Measurements from ENCODE around the gene CARS1.

CARS1 gene

DNA sequence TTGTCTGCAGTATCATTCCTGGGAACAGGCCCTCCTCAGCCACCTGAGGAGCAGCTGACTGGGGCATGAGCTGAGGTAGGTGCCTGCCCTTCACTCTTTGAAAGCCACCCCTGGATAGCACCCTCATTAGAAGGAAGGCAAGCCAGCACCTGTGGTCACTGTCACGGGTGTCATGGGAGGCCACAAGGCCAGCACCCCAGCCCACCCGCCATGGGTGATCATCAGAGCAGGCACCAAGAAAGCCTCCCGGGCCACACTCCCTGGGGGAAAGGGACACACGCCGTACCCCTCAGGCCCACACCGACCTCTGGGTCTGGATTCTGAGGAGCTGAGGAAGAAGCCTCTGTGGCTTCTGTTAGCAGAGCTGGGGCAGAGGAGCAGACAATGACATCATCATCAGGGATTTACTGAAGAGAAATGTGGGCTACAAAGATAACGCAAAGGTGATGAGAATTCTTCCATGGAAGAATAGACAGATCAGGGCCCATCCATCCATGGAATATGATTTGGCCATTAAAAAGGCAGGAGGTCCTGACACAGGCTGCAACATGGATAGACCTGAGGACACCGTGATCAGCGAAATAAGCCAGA, 48.4 kb downstream of the CARS1 start:
- DNase-seq (ENCODE audit: low read depth) = no peak

DNA sequence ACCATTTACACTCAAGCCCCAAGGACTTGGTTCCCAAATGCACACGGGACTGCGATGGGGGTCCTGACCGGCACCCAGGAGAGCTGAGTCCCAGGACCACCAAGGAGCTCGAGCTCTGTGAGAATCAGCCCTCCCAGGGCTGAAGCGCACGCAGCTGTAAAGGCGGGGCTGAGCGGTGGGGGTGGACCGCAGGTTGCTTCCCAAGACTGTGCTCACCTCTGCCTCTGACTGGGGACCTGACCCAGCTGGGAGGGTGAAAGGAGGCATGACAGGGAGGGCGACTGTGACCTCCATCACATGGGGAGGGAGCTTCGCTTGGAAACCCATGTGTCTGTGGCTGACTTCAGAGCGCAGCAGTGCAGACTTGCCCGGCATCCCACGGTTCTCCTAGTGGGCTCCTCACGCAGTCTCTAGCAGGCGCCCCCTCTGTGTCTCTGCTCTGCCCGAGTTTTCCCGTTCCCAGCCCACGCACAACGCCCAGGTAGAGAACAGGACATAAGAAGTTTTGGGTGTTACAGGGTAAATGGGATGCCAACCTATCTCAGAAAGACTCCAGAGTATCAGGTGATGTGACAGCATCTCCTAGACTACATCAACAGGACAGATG, 49.7 kb downstream of the CARS1 start:
- no peak for DNase-seq (ENCODE audit: low read depth)

DNA sequence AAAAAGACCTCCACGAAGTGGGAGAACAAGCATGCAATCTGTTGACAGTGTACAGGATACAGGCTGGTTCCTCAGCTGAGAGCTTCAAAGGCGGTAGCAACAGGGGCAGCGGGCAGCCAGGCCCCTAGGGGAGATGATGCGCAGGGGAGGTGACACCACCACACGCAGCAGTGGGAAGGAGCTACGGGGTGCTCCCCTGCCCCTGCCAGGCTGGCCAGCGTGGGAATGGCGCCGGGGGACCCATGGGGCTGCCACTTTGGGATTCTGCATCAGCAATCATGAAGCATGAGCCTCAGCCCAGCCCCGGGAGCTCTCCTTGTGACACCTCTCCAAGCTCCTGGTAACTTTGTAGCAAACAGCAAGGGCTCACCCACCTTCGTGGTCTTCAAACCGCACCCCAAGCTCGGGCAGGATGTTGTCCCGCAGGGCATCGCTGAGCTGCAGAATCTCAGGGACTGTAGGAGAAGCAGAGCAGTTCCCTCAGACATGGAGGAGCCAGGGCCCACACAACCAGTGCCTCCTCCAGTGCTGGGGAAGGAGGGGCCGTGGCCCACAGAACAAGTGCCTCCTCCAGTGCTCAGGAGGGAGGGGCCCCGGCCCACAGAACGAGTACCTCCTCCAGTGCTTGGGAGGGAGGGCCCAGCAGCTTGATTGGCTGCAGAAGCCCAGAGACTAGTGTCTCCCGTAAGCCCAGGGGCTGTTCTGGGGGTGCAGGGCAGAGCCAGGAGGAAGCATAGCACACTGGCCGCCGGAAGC, 50.5 kb downstream of the CARS1 start:
- DNase-seq (ENCODE audit: low read depth) = no peak

DNA sequence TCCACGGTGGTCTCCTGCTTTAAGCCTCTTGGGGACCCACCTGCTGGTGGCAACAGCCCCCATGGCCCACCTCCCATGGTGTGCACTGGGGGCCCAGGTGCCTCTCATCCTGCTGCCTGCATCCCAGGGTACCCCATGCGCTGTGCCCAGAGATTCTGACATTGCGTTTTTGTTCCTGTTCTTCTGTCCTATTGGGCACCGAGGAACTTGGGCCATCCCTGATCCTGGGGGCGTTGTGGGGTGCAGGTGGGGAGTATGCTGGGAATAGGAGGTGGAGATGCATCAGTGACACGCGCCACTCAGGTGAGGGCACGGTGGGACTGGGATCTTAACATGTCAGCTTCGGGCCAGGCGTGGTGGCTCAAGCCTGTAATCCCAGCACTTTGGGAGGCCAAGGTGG, 52.7 kb downstream of the CARS1 start:
- DNase-seq (ENCODE audit: low read depth) = no peak

DNA sequence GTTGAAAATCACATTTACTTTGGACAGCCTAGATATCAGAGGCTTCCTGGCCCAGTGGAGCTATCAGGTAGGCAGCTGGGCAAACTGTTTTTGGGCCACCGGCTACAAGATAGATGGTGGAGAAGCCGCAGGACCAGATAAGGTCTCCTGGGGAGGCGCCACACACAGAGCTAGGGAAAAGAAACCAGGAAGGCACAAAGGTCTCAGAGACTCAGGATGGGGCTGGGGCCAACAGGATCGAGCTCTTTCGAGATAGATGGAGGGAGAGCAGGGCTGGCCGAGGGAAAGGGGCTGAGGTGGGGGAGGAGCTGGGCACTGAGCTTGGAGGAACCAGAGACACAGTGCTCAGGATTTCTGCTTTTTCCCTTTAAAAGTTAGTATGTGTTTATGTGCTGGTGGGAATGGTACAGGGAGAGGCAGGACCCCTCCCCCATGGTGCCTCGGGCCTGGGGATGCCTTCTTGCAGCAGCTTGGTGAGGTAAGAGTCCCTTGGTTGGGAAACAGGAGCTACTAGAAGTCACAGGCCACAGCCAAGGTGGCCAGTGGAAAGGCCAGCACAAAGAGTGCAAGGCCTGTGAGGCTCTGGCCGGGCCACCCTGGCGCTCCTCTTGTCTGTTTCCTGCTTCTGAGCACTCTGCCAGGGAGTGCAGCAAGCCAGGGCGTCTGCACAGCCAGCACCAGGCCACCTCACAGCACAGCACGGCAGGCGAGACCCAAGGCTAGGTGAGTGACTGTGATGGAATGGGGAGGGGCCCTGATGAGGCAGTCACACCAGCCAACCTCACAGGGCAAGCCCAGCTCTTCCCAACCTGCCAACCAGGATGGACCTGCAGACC, 53.6 kb downstream of the CARS1 start:
- no peak for DNase-seq (ENCODE audit: low read depth)

DNA sequence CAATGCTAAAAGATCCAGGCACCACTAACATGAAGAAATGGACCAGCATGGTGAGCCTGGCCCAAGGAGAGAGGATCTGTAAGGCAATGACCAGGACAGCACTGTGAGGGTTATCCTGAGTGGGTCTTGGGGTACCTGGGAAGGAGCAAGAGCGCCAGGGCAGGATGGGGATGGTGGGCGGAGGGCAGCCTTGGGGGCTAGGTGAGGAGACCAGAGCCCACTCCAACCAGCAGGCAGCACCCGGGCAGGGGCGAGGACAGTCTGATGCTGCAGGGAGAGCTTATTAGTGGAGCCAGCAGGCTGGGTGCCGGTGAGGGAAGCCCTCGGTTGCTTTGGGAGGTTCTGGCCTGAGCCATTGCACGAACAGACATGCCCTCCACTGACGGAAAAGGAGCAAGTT, 54.4 kb downstream of the CARS1 start:
- DNase-seq (ENCODE audit: low read depth) = no peak

DNA sequence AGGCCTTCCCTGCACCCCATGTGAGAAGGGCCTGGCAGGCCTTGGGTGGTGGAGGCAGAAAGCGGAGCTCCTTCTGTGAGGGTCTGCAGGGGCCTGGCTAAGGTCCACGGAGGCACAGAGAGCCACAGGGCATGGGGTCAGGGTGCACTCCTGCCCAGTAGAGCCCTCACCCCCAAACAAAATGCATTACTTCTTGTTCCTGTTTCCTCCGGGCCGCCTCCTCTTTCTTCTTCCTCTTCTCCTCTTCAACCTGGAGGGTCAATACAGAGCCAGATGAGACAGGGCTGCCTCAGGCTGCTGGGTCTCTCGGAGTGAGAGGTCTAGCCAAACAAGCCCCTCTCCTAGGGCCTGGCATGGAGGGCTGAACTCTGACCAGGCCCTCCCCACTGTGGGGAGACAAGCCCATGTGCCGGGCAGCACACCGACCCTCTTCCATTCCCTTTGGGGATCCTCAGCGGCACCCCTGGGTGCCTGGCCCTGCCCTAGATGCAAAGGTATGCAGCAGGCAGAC, 54.8 kb downstream of the CARS1 start:
- DNase-seq (ENCODE audit: low read depth) = no peak

DNA sequence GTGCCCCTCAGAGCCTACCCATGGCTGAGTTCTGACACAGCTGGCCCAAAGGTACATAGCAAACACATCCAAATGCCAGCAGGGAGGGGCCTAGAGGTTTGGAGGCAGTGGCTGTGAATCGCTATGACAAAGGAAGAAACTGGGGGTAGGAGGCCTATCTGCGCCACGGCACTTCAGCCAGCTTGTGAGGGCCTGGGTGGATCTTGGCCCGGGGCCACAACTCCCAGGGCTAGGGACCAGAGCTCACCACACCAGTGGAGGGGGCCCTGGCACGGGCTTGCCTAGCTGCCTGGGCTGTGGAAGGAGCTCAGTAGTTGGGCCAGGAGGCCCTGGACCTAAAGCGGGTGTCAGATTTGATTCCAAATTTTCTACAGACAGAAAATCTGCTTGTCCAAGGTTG, 55.7 kb downstream of the CARS1 start:
- no peak for DNase-seq (ENCODE audit: low read depth)

DNA sequence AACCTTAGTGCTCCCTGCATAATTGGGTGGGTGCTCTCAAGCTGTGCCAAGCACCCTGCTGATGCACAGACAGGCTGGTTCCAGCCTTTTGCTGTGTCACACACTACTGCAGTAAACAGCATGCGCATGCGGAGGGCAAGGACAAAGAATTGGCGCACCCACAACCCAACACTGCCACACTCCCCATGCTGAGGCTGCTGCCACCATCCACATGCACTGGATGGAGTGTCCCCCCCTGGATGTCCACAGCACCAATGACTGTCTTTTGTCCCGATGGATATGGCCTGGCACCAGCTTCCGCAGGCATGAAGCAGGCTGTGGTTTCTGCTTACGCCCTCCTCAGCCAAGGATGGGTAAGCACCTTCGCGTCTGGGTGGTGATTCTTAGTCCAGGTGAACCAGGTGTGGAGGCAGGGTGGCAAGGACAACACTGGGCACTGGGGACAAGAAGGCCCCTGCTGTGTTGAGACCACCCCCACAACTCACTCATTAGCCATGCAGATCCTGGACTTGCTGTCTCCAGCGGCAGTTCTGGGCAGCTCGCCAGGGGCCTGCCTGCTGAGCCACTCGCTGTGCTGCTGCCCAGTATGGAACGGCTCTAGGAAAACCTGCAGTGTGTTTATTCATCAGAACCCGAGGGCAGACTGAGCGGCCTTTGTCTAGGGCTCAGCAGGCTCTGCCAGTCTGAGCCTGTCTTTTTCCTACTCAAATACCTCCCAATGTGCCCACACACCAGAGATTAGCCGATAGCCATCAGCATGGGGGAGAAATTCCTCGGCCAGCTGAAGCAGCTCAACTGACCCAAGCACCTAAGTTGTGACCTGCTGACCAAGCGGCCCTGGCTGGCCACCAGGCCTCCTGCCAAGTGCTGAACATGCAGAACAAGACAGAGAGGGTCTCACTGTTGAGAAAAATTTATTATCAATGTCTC, 56.9 kb downstream of the CARS1 start:
- peak; percentile 21 for DNase-seq (ENCODE audit: low read depth)

DNA sequence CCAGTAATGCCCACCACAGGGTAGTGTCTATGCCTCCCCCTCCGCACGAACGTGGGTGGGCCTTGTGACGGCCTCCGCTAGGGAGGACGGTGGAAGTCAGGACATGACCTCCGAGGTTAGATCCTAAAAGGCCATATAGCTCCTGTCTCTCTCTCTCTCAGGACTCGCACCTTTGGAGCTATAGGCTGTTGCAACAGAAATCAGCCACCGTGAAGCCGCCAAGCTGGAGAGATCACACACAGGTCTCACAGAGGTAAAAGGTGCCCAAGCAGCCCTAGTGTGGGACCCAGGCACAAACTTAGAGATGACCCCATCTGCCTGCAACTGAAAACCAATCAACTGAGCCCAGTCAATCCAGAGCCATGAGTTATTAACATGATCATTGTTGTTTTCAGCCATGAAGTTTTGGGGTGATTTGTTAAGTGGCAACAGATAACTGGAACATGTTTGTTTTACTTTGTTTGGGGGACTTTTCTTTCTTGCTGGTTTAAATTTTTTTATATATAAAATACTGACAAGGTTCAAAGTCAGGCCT, 57.7 kb downstream of the CARS1 start:
- no peak for DNase-seq (ENCODE audit: low read depth)

DNA sequence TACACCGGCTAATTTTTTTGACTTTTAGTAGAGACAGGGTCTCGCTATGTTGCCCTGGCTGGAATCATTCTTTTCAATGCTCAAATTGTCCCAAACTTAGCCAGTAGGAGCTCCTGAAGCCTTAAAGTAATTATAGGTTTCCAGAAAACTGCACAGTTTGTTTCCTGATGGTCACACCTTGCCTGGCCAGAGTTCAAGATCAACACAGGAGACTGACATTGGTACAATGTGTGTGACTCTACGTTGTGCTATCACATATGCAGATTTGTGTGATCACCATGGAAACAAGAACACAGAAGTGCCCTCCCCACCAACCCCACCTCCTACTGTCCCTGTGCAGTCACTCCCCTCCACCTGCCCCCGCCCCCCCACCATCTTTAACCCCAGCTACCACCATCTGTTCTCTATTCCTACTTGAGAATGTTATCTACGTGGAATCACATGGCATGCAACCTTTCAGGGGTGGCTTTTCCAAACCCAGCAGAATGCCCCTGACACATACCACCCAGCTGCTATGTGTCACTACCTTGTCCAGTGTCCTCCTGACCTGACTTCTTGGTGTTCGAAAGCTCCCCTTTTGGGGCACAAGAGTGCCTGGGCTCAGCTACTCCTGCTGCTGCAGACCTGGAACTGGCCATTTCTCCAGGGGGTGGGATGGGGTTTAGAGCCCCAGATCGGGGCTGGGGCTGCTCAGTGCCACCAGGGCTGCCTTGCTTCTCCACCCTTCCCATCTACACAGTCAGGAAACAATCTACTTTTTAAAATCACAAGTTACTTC, 59.0 kb downstream of the CARS1 start:
- no peak for DNase-seq (ENCODE audit: low read depth)

DNA sequence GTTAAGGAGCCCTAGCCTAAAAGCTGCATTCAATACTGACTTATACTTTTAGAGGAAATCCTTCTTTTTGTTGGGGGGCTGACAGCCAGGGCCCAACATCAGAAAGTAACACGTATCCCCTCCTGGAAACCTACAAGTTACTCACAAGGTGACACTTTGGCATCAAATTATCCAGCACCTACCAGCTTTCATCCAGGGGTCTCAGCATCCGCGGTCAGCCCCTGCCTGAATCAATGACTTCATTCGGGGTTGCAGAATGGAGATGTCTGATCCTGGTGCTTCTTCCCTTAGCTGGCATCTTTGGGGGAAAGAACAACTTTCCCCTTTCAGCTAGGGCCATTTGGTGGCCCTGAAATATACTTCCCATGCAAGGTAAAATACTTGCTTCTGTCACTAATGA, 59.8 kb downstream of the CARS1 start:
- no peak for DNase-seq (ENCODE audit: low read depth)

DNA sequence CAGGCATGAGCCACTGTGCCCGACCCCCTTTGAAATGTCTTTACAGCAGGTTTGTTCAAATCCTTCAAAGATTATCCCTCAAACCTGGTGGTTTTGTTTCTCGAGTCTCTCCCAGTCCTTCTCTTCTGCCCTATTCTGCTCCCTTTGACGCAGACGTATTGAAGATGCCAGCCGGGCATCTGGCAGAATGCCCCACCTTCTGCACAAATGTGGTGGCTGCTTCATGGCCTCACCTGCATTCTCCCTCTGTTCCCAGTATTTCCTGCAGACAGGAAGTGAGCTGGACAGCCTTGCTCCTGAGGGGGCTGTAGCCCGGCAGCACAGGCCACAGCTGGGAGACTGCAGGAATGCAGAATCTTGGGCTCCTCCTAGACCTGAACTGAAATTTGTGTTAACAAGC, 60.2 kb downstream of the CARS1 start:
- no peak for DNase-seq (ENCODE audit: low read depth)

DNA sequence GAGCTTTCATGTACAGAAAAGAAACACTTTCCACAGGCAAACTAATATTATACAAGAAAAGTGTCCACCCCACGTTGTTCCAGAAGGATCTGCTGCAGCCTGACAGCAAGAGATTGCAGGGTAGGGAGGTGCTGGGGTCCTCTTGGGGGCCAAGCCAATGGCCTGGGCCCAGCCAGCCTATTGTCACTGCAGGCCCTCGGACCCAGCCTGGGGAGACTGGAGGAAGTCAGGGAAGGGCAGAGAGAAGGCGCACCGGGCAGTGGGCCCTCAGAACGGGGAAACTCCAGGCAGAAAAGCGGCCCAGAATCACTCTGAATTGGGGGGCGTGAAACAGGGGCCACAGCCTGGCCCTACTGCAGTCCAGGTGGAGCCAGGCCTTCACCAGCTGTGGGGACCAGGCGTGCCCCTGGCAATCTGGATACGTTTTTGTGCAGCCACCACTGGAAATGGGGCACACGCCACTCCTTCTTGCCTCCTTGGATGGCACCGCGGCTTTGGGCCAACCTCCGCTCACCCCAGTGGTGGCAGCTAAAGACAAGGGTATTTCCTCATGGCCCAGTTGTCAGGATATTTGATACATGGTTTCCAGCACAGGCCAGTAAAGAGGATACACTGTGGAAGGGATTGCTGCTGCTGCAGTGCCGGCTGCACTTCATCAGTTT, 61.2 kb downstream of the CARS1 start:
- no peak for DNase-seq (ENCODE audit: low read depth)

DNA sequence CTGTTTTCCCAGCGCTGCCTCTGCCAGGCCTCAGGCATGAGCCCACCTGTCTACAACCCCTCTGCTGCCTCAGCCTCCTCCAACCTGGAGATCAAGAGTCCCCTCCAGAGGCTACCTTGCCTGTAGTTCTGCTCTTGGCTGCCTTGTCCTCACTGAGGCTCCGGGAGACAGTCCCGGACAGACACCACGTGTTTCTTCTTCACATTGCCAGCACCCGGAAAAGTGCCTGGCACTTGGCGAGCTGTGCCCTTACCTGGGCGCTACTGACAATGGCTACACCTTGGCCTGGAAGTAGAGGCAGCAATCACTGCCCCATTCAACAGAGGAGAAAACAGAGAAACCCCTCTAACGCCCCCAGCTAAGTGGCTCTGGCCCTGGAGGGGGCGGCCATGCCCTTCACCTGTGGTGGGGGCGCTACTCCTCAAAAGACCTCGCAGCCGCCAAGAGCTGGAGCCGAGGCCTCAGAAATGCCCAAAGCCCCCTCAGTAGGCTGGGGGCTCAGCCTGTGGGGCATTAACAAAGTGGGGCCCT, 62.1 kb downstream of the CARS1 start:
- DNase-seq (ENCODE audit: low read depth) = no peak

DNA sequence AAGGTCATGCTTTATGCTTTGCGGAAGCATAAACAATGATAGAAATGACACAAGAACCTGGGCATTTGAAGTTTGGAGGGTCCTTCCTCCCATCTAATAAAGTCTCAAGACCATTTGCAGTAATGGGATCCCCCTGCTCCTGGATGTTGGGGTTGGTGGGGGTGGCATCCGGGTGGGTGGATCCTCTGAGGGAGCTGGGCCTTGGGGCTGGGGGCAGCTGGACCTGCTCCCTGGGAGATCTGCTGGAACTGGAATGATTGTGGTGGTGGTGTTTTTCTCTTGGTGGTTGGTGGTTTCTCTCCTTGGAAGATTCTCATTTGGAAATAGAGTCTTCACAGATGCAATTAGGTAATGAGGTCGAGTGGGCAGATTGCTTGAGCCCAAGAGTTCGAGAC, 62.9 kb downstream of the CARS1 start:
- no peak for DNase-seq (ENCODE audit: low read depth)

DNA sequence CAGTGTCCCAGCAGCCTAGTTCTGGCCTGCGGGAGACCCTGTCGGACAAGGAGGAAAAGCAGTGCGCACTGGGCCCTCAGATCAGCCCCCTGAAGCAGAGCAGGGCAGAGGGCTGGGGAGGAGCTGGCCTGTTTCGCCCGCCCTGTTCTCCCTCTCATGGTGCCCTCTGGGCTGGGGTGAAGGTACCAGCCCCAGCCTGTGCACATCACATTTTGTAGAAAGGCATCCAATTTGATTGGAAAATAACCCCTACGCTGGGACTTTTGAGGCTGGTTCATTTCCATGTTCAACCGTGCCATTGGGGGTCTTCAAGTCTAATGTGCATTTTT, 64.3 kb downstream of the CARS1 start:
- DNase-seq (ENCODE audit: low read depth) = no peak

DNA sequence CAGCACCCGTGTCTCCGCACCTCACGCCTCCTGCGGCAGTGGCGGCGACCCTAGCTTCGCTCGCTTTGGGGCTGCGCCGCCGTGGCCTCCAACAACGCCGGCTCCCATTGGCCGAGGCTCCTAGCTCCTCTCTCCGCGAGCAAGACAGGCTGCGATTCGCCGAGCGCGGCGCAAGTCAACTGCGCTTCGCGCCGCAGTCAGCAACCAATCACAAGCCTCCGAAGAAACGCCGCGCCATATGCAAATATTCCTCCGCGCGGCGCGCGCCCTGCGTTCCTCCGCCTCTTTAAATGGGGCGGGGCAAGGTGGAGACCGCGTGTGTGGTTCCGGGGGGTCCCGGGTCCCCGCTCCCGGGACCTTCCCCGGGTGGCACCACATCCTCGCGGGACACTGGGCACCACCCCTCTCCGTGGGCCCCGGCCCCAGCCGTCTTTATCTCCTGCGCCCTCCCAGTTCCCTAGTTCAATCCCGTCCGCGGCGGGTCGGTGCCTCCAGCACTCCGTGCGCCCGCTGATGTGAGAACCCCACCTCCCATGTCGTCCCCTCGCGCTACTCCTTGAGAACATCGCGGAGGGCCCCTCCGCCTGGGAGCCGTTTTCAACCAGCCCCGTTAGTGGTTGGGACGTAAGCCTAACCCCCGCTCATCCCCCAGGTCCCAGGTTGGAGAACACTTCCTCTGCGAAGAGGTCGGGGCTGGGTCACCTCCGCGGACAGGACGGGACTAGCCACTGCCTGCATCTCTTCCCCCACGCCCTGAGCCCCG, 64.8 kb downstream of the CARS1 start, which contains the start of gene NAP1L4:
Gene NAP1L4, minus strand, starts transcription at position 96 of the 763 bp plus-strand sequence. CDS start 13,109 bp downstream, outside the sequence.
- peak; percentile 98 for DNase-seq (ENCODE audit: low read depth)

Data from ELR (cell line).